GM18873 (cell line): Measurements from ENCODE around the gene DALRD3.

Experiments
- ATAC-seq: cut with Tn5 transposase; IDR thresholded peaks from one replicate; pipeline ENCODE4 v1.9.1; 2021; ENCODE audit warnings: mild to moderate bottlenecking, moderate library complexity, moderate number of reproducible peaks; ENCODE audit not compliant: unreplicated experiment, low FRiP score

DALRD3 gene, protein sequence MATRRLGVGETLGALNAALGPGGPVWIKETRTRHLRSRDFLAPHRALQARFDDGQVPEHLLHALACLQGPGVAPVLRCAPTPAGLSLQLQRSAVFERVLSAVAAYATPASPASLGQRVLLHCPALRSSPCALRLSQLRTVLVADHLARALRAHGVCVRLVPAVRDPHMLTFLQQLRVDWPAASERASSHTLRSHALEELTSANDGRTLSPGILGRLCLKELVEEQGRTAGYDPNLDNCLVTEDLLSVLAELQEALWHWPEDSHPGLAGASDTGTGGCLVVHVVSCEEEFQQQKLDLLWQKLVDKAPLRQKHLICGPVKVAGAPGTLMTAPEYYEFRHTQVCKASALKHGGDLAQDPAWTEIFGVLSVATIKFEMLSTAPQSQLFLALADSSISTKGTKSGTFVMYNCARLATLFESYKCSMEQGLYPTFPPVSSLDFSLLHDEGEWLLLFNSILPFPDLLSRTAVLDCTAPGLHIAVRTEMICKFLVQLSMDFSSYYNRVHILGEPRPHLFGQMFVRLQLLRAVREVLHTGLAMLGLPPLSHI

DNA sequence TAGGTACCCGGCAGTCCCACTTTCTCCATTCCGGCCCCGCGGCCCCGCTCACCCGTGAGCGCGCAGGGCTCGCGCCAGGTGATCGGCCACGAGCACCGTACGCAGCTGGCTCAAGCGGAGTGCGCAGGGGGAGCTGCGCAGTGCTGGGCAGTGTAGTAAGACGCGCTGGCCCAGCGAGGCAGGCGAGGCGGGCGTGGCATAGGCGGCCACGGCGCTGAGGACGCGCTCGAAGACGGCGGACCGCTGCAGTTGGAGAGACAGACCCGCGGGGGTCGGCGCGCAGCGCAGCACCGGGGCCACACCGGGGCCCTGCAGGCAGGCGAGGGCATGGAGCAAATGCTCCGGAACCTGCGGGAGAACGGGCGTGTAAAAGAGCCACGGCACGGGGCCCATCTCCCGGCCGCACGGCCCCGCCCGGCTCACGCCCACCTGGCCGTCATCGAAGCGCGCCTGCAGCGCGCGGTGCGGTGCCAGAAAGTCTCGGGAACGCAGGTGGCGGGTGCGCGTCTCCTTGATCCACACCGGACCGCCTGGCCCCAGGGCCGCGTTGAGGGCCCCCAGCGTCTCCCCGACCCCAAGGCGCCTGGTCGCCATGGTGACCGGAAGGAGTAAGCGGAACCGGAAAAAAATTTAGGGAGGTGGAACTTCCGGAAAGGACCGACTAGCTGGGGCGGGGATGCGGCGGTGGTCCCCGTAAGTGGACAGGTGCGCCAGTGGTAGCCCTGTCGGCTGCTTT is at the start of gene DALRD3:
DALRD3 (minus strand) TSS at position 610 of the 736 bp plus-strand sequence; CDS start at position 594, 16 bp downstream.
- no peak for ATAC-seq

- ATAC-seq: no peak
Observed at GRCh38 chr3:49058011-49058410, 39.6 kb upstream of the DALRD3 start.

- ATAC-seq: no peak
Observed at GRCh38 chr3:49057268-49057667, 38.9 kb upstream of the DALRD3 start.

DNA sequence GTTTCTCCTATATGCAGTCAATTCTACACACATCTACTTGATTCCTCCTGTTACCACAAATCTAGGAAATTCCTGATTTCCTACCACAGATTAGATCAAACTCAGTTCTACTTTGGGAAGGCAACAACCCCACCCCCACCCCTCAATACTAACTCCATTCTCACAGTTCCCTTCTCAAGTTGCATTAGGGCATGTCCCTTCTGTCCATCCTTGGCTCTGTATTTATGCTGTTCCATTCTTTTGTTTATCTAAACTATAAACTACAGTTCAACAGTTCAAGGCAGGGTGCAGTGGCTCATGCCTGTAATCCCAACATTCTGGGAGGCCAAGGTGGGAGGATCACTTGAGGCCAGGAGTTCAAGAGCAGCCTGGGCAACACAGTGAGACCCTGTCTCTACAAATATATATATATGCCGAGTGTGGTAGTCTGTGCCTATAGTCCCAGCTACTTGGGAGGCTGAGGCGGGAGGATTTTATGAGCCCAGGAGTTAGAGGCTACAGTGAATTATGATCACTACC is 36.0 kb upstream of the DALRD3 start:
- ATAC-seq: no peak

GRCh38 chr3:49053543-49053942 is 35.2 kb upstream of the DALRD3 start:
- ATAC-seq: no peak

- no peak for ATAC-seq
Observed at GRCh38 chr3:49035281-49035680, 16.9 kb upstream of the DALRD3 start.

- no peak for ATAC-seq
Observed at GRCh38 chr3:49034650-49035049, 16.3 kb upstream of the DALRD3 start.

DNA sequence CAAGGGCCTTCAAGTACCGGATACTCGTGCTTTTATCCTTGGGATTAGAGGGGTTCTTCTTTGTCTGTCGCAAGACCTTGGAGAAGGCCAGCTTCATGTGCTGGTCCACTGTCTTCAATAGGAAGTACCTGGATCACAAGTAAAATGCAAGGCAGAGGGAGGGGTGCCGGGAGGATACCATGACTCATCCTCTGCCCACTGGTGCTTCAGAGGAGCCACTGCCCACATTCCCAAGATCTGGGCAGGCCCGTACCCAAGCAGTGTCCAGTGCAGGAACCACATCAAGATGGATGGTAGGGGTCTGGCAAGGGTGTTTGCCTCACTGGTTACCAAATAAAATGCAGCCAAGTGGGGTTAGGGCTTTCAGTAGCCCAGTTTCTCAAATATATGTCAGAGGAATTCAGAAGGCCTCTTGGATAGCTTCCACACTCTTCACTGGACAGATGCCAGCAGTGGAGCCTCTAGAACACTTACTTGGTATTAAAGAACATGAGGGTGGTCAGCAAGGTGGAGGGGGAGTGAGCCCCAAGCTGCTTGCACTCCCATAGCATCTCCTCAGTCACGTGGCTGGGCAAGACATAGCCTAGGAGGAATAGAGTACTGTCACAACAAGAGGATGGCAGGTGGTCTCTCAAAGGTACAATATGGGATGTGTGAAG is 14.4 kb upstream of the DALRD3 start:
- no peak for ATAC-seq

DNA sequence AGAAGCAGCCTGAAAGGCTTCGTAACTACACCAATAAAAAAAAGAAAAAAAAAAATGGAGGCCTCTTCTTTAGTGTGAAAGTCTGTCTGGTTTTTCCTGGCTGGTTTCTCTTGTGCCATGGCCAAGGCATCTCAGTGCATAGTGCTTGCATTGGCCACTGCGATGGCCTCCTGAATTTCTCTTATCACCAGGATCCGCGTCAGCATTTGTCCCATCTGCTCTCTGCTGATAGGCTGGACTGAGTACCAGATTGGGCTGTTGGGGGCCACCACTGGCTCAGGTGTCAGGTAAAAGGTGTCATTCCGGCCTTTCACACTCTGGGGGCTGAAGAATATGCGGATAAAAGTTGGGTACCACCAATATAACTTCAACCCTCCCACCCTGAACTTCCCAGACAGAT is 11.9 kb upstream of the DALRD3 start:
- ATAC-seq: no peak

GRCh38 chr3:49029563-49029884 is 11.1 kb upstream of the DALRD3 start:
- ATAC-seq: no peak

DNA sequence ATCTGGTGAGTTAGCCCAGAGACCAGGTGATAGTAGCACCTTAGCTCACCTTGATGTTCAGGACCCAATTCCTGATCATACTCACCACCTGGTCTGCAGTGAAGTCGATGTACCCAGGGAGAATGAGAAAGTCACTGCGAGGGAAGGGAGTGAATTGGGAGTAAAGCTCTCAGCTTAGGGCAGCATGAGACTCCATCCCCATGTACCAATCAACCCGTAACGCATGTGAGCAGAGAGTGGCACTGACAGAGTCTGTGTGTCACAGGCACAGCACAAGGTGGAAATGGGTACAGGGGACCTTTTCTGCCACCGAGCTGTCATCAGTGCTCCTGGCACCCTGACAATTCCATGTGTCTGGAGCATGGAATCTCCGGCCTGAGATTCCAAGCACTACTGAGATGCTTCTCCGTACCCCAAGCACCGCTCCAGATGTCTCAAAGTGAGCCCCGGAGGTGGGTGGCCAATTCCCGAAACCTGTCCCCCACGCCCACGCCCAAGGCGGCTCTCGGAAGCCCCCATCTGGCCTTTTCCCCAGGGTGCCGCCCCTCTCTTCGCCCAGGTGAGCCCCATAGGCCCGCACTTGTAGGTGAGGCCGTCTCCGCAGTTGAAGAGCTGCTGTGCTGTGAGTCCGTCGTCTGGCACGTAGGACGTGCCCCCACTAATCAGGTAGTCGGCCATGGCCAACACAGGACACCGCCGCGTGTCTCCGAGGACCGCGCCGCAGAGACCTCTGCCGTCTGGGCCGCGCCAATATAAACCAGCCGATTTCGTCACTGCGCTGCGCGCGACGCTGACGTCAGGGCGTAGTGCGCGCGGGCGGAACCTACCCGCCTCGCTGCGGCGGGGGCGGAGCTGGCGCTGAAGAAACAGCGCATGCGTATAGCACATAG is 10.5 kb upstream of the DALRD3 start, which contains the start of gene IMPDH2:
IMPDH2 (minus strand) TSS at position 726 of the 890 bp plus-strand sequence; CDS start at position 678, 48 bp downstream.
- ATAC-seq: peak; percentile 65

GRCh38 chr3:49028298-49028672 is 9.9 kb upstream of the DALRD3 start:
- ATAC-seq: no peak

DNA sequence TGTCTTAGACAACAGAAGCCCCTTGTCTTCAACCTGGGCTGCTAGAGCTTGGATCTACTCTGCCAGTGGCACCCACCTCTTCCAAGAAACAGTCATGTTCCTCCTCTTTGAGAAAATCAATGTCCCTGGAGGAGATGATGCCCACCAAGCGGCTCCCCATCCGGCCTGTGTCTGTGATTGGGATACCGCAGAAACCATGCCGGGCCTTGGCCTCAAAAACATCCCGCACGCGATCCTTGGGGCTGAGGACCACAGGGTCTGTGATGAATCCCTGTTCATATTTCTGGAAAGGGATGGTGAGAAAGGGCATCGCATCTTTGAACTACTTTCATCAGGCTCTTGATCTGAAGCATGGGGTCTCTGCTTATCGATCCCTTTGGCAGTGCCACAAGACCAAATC is 9.3 kb upstream of the DALRD3 start:
- ATAC-seq: no peak

DNA sequence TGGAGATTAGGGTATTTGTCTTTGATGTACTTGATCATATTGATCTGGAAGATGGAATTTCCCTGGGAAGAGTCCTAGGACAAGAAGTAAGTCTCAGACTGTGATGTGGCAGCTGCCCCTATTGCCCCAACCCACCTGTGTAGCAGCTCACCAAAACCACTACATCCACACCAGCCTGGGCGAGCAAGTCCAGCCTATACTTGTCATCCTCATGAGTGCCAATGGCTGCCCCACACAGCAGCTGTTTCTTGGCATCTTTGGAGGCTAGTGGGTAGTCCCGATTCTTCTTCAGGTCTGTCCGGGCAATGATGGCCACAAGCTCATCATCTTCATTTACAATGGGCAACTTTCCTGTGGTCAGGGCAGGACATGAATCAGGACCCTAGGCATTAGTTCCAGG is 8.2 kb upstream of the DALRD3 start:
- ATAC-seq: no peak

- ATAC-seq: no peak
Observed at GRCh38 chr3:49025793-49026520, 7.6 kb upstream of the DALRD3 start.

DNA sequence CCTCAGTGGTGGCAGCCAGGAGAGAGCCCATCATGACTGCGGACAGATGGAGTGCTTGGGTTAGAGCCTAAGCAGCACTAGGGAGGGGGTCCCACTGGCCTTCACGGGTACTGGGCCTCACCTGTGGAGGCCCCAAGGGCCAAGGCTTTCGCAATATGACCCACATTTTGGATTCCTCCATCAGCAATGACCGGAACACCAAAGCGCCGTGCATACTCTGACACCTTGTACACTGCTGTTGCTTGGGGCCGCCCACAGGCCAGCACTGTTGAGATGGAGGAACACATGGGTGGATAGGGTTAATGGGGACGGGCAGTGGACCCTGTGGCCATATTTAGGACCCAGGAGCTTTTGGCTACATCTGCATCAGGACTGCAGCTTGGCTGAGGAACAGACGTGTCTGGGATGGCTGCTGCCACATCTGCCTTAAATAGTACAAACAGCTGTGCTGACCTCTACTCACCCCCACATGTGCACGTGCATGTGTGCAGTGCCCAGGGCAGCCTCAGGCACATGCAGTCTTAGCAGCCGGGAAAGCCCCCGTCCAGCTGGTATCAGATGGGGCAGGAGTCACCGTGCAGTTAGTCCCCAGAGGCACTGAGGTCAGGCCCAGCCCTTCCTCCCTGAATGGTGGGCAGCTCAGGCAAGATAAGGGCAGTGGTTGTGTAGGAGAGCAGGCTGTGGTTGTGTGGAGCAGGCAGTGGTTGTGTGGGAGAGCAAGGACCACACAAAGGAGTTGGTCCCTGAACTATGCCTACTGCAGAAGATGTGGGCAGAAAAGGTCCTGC is 6.8 kb upstream of the DALRD3 start:
- no peak for ATAC-seq

DNA sequence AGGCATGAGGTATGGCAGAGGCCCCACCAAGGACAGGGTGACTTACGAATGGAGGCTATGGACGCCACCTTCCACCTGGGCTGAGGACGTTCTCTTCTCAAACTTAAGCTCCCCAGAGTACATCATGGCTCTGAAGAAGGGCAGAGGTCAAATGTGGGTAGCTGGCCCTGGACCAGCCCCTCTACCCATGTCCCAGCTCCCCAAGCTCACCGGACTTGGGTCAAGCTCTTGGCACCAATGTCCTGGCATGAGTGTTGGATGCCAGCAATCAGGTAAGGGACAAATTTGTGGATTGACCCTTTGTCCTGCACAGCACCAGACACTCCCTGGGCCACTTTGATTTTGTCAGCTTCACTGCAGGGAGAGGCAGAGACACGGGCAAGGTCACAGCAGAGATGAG is 6.1 kb upstream of the DALRD3 start:
- ATAC-seq: no peak

DNA sequence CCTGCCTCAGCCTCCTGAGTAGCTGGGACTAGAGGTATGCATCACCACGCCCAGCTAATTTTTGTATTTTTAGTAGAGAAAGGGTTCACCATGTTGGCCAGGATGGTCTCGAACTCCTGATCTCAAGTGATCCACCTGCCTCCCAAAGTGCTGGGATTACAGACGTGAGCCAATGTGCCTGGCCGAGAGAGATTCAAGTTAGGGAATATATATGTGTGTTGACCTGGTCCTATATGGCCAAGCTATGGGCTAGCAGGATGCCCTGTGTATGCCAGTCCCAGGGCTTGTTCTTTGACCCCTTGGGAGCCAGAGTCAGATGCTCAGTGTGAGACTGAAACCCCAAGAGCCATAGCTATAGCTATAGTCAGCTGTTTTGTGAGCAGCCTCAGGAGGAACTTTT is 5.4 kb upstream of the DALRD3 start:
- ATAC-seq: no peak
